ENCODE results near the gene PIP4P1. TPM values are rescaled to one million over a fixed set of nuclear protein-coding genes. Genes with fewer than 3 reads are reported as not detected.

The PIP4P1 gene
- total and polyA plus RNA-seq, 7 donors = 18.9 to 40.9 (median 28.0) TPM

DNA sequence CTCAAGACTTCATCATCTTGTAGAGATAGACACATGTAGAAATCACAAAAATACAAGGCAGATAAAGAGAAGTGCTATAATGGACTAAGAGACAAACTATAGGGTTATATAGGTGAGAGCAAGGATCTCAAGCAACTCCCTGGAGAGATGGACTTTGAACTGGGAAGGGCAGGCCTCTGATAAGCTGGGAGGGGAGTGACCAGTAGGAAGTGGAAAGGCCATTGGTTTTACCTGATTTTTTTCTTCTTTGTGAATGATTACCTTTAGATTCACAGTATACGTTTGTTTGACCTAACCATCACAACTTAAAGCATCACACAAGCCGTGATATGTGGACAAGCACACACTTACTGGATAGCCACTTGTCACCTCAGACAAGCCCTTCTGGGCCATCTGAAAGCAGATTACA lies 42.7 kb downstream of the PIP4P1 start:
- Histone ChIP-seq H3K4me1 (peaks cover 0 to 5% (median 2%) of the 10 kb centered on the region in 4 donors), H3K9me3 (no peaks in the 10 kb centered on the region), H3K36me3 (no peaks in the 10 kb centered on the region), H3K27me3 (no peaks in the 10 kb centered on the region), H3K4me3 (no peak overlapping the region), H3K27ac (no peak overlapping the region)
- intact Hi-C loops (cut with DNase I) = no loop called here
- TF ChIP-seq CTCF (IDR thresholded peaks at IDR 0.05) = no peak
- TF ChIP-seq POLR2AphosphoS5 (IDR thresholded peaks at IDR 0.05) = no peak
- TF ChIP-seq POLR2A (IDR thresholded peaks at IDR 0.05) = peak in 1 of 2 donors; percentile 54
- TF ChIP-seq EP300 (IDR thresholded peaks at IDR 0.05) = no peak
- no peak for DNase-seq
- WGBS, 2 donors = 19 to 75% methylated on average over 2 of the region's 2 CpGs

DNA sequence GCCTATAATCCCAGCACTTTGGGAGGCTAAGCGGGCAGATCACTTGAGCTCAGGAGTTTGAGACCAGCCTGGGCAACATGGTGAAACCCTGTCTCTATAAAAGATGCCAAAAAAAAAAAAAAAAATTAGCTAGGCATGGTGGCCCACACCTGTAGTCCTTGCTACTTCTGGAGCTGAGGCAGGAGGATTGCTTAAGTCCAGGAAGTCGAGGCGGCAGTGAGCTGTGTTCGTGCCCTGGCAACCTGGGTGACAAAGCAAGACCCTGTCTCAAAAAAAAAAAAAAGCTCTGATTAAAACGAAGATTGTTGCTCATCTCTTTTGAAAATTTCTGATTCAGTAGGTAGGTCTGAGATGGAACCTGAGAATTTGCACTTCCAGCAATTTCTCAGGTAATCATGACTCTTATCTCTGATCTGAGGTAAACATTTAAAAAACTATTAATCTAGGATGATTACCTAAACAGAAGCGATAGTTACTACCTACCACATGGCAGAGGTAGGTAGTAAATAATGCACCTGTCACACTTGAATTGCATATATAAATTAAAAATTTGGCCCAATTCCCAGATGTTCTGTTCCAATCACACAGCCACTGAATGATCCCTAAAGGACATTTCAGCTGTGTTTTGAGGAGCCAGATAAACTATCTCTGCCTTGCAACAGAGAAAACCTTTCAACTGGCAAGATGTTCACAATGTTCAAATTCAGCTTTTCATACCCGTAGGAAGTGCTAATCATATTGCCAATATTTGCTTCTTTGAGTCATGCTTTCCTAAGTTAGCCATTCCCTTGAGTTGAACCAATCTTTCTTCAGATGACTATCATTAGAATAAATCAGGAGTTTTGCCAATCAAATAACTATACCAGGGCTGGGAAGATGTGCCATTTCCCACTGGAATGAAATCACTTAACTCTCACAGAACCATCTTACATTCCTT lies 43.7 kb downstream of the PIP4P1 start:
- DNase-seq = no peak
- 15 to 52% methylated on average over 7 of the region's 7 CpGs for WGBS, 2 donors
- H3K4me3 ChIP-seq = no peak overlapping the region
- TF ChIP-seq POLR2A (IDR thresholded peaks at IDR 0.05) (no peak), CTCF (IDR thresholded peaks at IDR 0.05) (no peak), POLR2AphosphoS5 (IDR thresholded peaks at IDR 0.05) (no peak), EP300 (IDR thresholded peaks at IDR 0.05) (no peak)
- H3K9me3 ChIP-seq = no peaks in the 10 kb centered on the region
- H3K27me3 ChIP-seq = no peaks in the 10 kb centered on the region
- intact Hi-C loops (cut with DNase I) = no loop called here
- no peaks in the 10 kb centered on the region for H3K36me3 ChIP-seq
- H3K4me1 ChIP-seq = peaks cover 0 to 5% (median 2%) of the 10 kb centered on the region in 4 donors
- H3K27ac ChIP-seq = no peak overlapping the region

GRCh38 chr14:20416223-20416622 lies 45.0 kb downstream of the PIP4P1 start:
- peak overlapping the region in 2 of 4 donors; percentile 7 to 22 for H3K27ac ChIP-seq
- intact Hi-C loops (cut with DNase I) = no loop called here
- TF ChIP-seq POLR2AphosphoS5 (IDR thresholded peaks at IDR 0.05) (no peak), EP300 (IDR thresholded peaks at IDR 0.05) (no peak), POLR2A (IDR thresholded peaks at IDR 0.05) (no peak), CTCF (IDR thresholded peaks at IDR 0.05) (no peak)

GRCh38 chr14:20415782-20416206 lies 45.4 kb downstream of the PIP4P1 start:
- Histone ChIP-seq H3K36me3 (no peaks in the 10 kb centered on the region), H3K4me1 (peaks cover 0 to 19% (median 13%) of the 10 kb centered on the region in 4 donors), H3K4me3 (no peak overlapping the region), H3K9me3 (no peaks in the 10 kb centered on the region), H3K27me3 (no peaks in the 10 kb centered on the region), H3K27ac (peak overlapping the region in 2 of 4 donors; percentile 7 to 22)
- TF ChIP-seq CTCF (IDR thresholded peaks at IDR 0.05) = peak; percentile 10 to 51 (median 42)
- no peak for TF ChIP-seq POLR2AphosphoS5 (IDR thresholded peaks at IDR 0.05)
- intact Hi-C loops (cut with DNase I) = no loop called here
- 37 to 50% methylated on average over 3 of the region's 3 CpGs for WGBS, 2 donors
- DNase-seq = no peak

More at GRCh38 chr14:20416223-20416622, 45.0 kb downstream of the PIP4P1 start:
- no peak for DNase-seq
- Histone ChIP-seq H3K4me1 (peaks cover 0 to 17% (median 13%) of the 10 kb centered on the region in 4 donors), H3K36me3 (no peaks in the 10 kb centered on the region), H3K9me3 (no peaks in the 10 kb centered on the region), H3K4me3 (no peak overlapping the region), H3K27me3 (no peaks in the 10 kb centered on the region)
- 54 to 86% methylated on average over 2 of the region's 2 CpGs for WGBS, 2 donors

All from sigmoid colon (tissue), 7 donors.